Keratinocyte (primary cell): ENCODE measurements around the gene TRAPPC6A. TPM values are rescaled to one million over a fixed set of nuclear protein-coding genes. Genes with fewer than 3 reads are reported as not detected.

ENCODE experiments used
- DNase-seq: peaks from one replicate; pipeline ENCODE4 v3.0.0-alpha.2; 2011; ENCODE audit warnings: low read depth, missing footprints, low spot score
- FAIRE-seq: peaks from 2 replicates; lab custom pipeline; 2011; peaks lifted over from hg19 to GRCh38; lab: Jason Lieb, UNC
- H2AFZ ChIP-seq: 2 replicates; pipeline ENCODE4 v1.6.0; 2012; ENCODE audit warnings: low read length, control low read depth, inconsistent platforms; ENCODE audit not compliant: control insufficient read depth
- H3K27ac ChIP-seq: 2 replicates; pipeline ENCODE4 v1.5.1; 2011; ENCODE audit warnings: low read length; ENCODE audit not compliant: control insufficient read depth, insufficient read depth
- H3K27me3 ChIP-seq: 3 replicates; pipeline ENCODE4 v1.6.0; 2011; ENCODE audit warnings: low read length; ENCODE audit not compliant: control insufficient read depth, insufficient read depth; ENCODE audit errors: extremely low read depth
- H3K36me3 ChIP-seq, 2 experiments: 2 replicates in 1 of 2; 3 replicates in 1 of 2; pipeline ENCODE4 v1.5.1; 2011; ENCODE audit warnings: low read length in 2 of 2, mild to moderate bottlenecking in 1 of 2; ENCODE audit not compliant: control insufficient read depth in 2 of 2, insufficient read depth in 2 of 2; ENCODE audit errors: extremely low read depth in 1 of 2
- H3K4me1 ChIP-seq: 3 replicates; pipeline ENCODE4 v1.5.1; 2011; ENCODE audit warnings: low read length; ENCODE audit not compliant: control insufficient read depth, insufficient read depth; ENCODE audit errors: extremely low read depth
- H3K4me2 ChIP-seq: 3 replicates; pipeline ENCODE4 v1.6.0; 2011; ENCODE audit warnings: low read depth, low read length; ENCODE audit not compliant: control insufficient read depth, insufficient read depth; ENCODE audit errors: extremely low read depth
- H3K4me3 ChIP-seq, 3 experiments: fragments of 200-600 bp in 1 of 3; sonication (generic) in 1 of 3; 2 replicates in 2 of 3; 3 replicates in 1 of 3; pipeline ENCODE4 v1.5.1; 2011 to 2016; ENCODE audit warnings: low read length in 3 of 3, mild to moderate bottlenecking in 3 of 3, control low read depth in 2 of 3, inconsistent platforms in 1 of 3, low read depth in 1 of 3, mixed read lengths in 1 of 3, mixed run types in 1 of 3, moderate library complexity in 1 of 3; ENCODE audit not compliant: control insufficient read depth in 2 of 3, insufficient read depth in 2 of 3; ENCODE audit errors: extremely low read depth in 1 of 3
- H3K79me2 ChIP-seq: 2 replicates; pipeline ENCODE4 v1.6.0; 2012; ENCODE audit warnings: low read length; ENCODE audit not compliant: control insufficient read depth, insufficient read depth
- H3K9ac ChIP-seq: 3 replicates; pipeline ENCODE4 v1.6.0; 2011; ENCODE audit warnings: low read length; ENCODE audit not compliant: control insufficient read depth, insufficient read depth; ENCODE audit errors: extremely low read depth
- H3K9me1 ChIP-seq: 3 replicates; pipeline ENCODE4 v1.6.0; 2011; ENCODE audit warnings: low read length; ENCODE audit not compliant: control insufficient read depth, insufficient read depth; ENCODE audit errors: extremely low read depth
- H3K9me3 ChIP-seq: 2 replicates; pipeline ENCODE4 v1.5.1; 2012; ENCODE audit warnings: low read depth, low read length; ENCODE audit not compliant: control insufficient read depth
- H4K20me1 ChIP-seq: 3 replicates; pipeline ENCODE4 v1.6.0; 2011; ENCODE audit warnings: low read length; ENCODE audit not compliant: control insufficient read depth, insufficient read depth; ENCODE audit errors: extremely low read depth
- CTCF ChIP-seq, 3 experiments: IDR thresholded peaks in 1 of 3; conservative IDR thresholded peaks in 1 of 3; optimal IDR thresholded peaks in 1 of 3; 2 replicates in 2 of 3; 3 replicates in 1 of 3; pipeline versions ENCODE3 to v1.5.1; 2011; ENCODE audit warnings: low read length in 3 of 3, mild to moderate bottlenecking in 3 of 3, moderate library complexity in 2 of 3, control low read depth in 1 of 3, inconsistent platforms in 1 of 3; ENCODE audit not compliant: insufficient read depth in 2 of 3; ENCODE audit errors: extremely low read depth in 1 of 3
- EZH2 ChIP-seq: IDR thresholded peaks from one replicate; pipeline ENCODE4 v1.6.1; 2012; ENCODE audit warnings: inconsistent platforms, mild to moderate bottlenecking, low read length, moderate library complexity
- dilution Hi-C: fragments of 300-500 bp; cut with MboI; formaldehyde crosslinking; loops from one replicate; pipeline ENCODE4 v1.7.0; 2020; ENCODE audit warnings: low sequenced_read_pairs; ENCODE audit not compliant: extremely low pct_ligation_motif_present
- polyA plus RNA-seq, 5 experiments: library from polyadenylated mRNA; depleted of rRNA in 3 of 5; stranded (reverse) in 3 of 5; stranded (forward) in 1 of 5; unstranded in 1 of 5; fragments of >200 nt; gene quantifications; 1 replicate in 1 of 5; 2 replicates in 3 of 5; 3 replicates in 1 of 5; pipeline versions ENCODE4 v1.2.1 to v1.2.3, GENCODE V29; 2011 to 2012; ENCODE audit warnings: missing spikeins in 2 of 5, low read depth in 1 of 5, low replicate concordance in 1 of 5

TRAPPC6A gene
- polyA plus RNA-seq, 1 donor (not counting 4 experiments of a cell fraction or from before 2014, with no cell fraction given), result 4.7 TPM

- Histone ChIP-seq H3K36me3 (peaks cover 0 to 4% of the 10 kb centered on the region in 2 experiments), H2AFZ (peak within 1 kb of the TSS; percentile 99), H3K9ac (peak within 1 kb of the TSS; percentile 98), H3K9me3 (no peaks in the 10 kb centered on the region), H3K27ac (peak within 1 kb of the TSS; percentile 99), H4K20me1 (no peaks in the 10 kb centered on the region), H3K27me3 (no peaks in the 10 kb centered on the region), H3K9me1 (no peaks in the 10 kb centered on the region), H3K4me3 (peak within 1 kb of the TSS; percentile 83 to 99 (median 94)), H3K4me2 (peak within 1 kb of the TSS; percentile 96), H3K4me1 (peaks cover 20% of the 10 kb centered on the region), H3K79me2 (peaks cover 20% of the 10 kb centered on the region)
- TF ChIP-seq EZH2, result no peak
- peak; percentile 35 to 56 (median 40) for TF ChIP-seq CTCF (optimal IDR thresholded peaks at IDR 0.05 in 1 of 3, IDR thresholded peaks at IDR 0.05 in 1 of 3, conservative IDR thresholded peaks at IDR 0.05 in 1 of 3; ENCODE audit: extremely low read depth in 1 of 3, insufficient read depth in 2 of 3, low read length in 3 of 3)
- dilution Hi-C loops, result no loop called here
- peak; percentile 92 for FAIRE-seq
- DNase-seq, result peak; percentile 100
Observed at GRCh38 chr19:45178262-45179071, 430 bp upstream of the TRAPPC6A start, which contains the start of gene BLOC1S3. TSS of gene BLOC1S3 (plus strand) at chr19:45178784. CDS start at chr19:45179297, 513 bp downstream.

GRCh38 chr19:45175515-45176345 lies 2.3 kb downstream of the TRAPPC6A start:
- dilution Hi-C loops, result no loop called here

More at GRCh38 chr19:45175515-45176345, 2.3 kb downstream of the TRAPPC6A start:
- TF ChIP-seq CTCF (optimal IDR thresholded peaks at IDR 0.05 in 1 of 3, IDR thresholded peaks at IDR 0.05 in 1 of 3, conservative IDR thresholded peaks at IDR 0.05 in 1 of 3; ENCODE audit: extremely low read depth in 1 of 3, insufficient read depth in 2 of 3, low read length in 3 of 3) (no peak), EZH2 (no peak)
- H3K4me3 ChIP-seq, result no peak overlapping the region
- H3K9me3 ChIP-seq, result no peaks in the 10 kb centered on the region
- H3K4me1 ChIP-seq, result peaks cover 22% of the 10 kb centered on the region
- H3K36me3 ChIP-seq, result peaks cover 0 to 1% of the 10 kb centered on the region in 2 experiments
- H3K27me3 ChIP-seq, result no peaks in the 10 kb centered on the region
- no peak for FAIRE-seq
- no peak overlapping the region for H3K9ac ChIP-seq
- H3K79me2 ChIP-seq, result peaks cover 12% of the 10 kb centered on the region
- no peak for DNase-seq
- no peaks in the 10 kb centered on the region for H4K20me1 ChIP-seq
- H3K9me1 ChIP-seq, result no peaks in the 10 kb centered on the region
- H2AFZ ChIP-seq, result no peak overlapping the region
- no peak overlapping the region for H3K27ac ChIP-seq
- H3K4me2 ChIP-seq, result peak overlapping the region; percentile 32
